ENCODE data around the gene FSTL5. TPM values are rescaled to one million over a fixed set of nuclear protein-coding genes. Genes with fewer than 3 reads are reported as not detected.

FSTL5 gene
- total RNA-seq, 3 donors from 2014 or later (not counting 1 experiment from before 2014, with no cell fraction given), result not detected

- TF ChIP-seq CTCF (IDR thresholded peaks at IDR 0.05), result no peak
- Mint-ChIP-seq H3K36me3 (no peaks in the 10 kb centered on the region), H3K9me3 (peaks cover 9 to 10% of the 10 kb centered on the region in 2 donors), H3K4me1 (no peaks in the 10 kb centered on the region), H3K27ac (no peak overlapping the region), H3K27me3 (ENCODE audit: low read depth in 2 of 2) (no peaks in the 10 kb centered on the region), H3K4me3 (no peak overlapping the region)
- H3K27ac ChIP-seq (ENCODE audit: low read length), result no peak overlapping the region
- H3K4me3 ChIP-seq (ENCODE audit: low read length), result no peak overlapping the region
- no peaks in the 10 kb centered on the region for H3K27me3 ChIP-seq (ENCODE audit: control insufficient read depth, insufficient read depth, low read length)
- no peaks in the 10 kb centered on the region for H3K4me1 ChIP-seq (ENCODE audit: control insufficient read depth, insufficient read depth, low read length)
- ATAC-seq, result no peak
- H3K9me3 ChIP-seq (ENCODE audit: control insufficient read depth, insufficient read depth, low read length), result peaks cover 6% of the 10 kb centered on the region
- intact Hi-C loops (cut with micrococcal nuclease), result no loop called here
- no peak for DNase-seq
- H3K36me3 ChIP-seq (ENCODE audit: control insufficient read depth, insufficient read depth, low read length), result no peaks in the 10 kb centered on the region
Measured at GRCh38 chr4:161601011-161601410, 562.8 kb downstream of the FSTL5 start.

GRCh38 chr4:161595230-161595771, 568.5 kb downstream of the FSTL5 start:
- intact Hi-C loops (cut with micrococcal nuclease), result no loop called here
- Mint-ChIP-seq H3K27ac (no peak overlapping the region), H3K4me1 (no peaks in the 10 kb centered on the region), H3K36me3 (peaks cover 6% of the 10 kb centered on the region), H3K4me3 (no peak overlapping the region), H3K27me3 (ENCODE audit: low read depth in 2 of 2) (no peaks in the 10 kb centered on the region), H3K9me3 (peaks cover 11 to 13% of the 10 kb centered on the region in 2 donors)
- no peaks in the 10 kb centered on the region for H3K27me3 ChIP-seq (ENCODE audit: control insufficient read depth, insufficient read depth, low read length)
- no peaks in the 10 kb centered on the region for H3K36me3 ChIP-seq (ENCODE audit: control insufficient read depth, insufficient read depth, low read length)
- no peak for TF ChIP-seq CTCF (IDR thresholded peaks at IDR 0.05)
- no peak for DNase-seq
- WGBS (ENCODE audit: insufficient coverage), result no CpG with 5 or more reads among the region's 2 CpGs
- no peaks in the 10 kb centered on the region for H3K4me1 ChIP-seq (ENCODE audit: control insufficient read depth, insufficient read depth, low read length)
- no peak overlapping the region for H3K4me3 ChIP-seq (ENCODE audit: low read length)
- no peak for ATAC-seq
- H3K27ac ChIP-seq (ENCODE audit: low read length), result no peak overlapping the region
- H3K9me3 ChIP-seq (ENCODE audit: control insufficient read depth, insufficient read depth, low read length), result peaks cover 3% of the 10 kb centered on the region

GRCh38 chr4:161585011-161585410, 578.8 kb downstream of the FSTL5 start:
- ATAC-seq (no peak), DNase-seq (no peak)
- no peak overlapping the region for H3K27ac Mint-ChIP-seq
- Histone ChIP-seq H3K4me3 (ENCODE audit: low read length) (no peak overlapping the region), H3K27ac (ENCODE audit: low read length) (no peak overlapping the region), H3K4me1 (ENCODE audit: control insufficient read depth, insufficient read depth, low read length) (no peaks in the 10 kb centered on the region), H3K27me3 (ENCODE audit: control insufficient read depth, insufficient read depth, low read length) (no peaks in the 10 kb centered on the region), H3K9me3 (ENCODE audit: control insufficient read depth, insufficient read depth, low read length) (no peaks in the 10 kb centered on the region), H3K36me3 (ENCODE audit: control insufficient read depth, insufficient read depth, low read length) (no peaks in the 10 kb centered on the region)
- H3K36me3 Mint-ChIP-seq, result peaks cover 10% of the 10 kb centered on the region
- H3K4me1 Mint-ChIP-seq, result no peaks in the 10 kb centered on the region
- TF ChIP-seq CTCF (IDR thresholded peaks at IDR 0.05), result no peak
- H3K9me3 Mint-ChIP-seq, result peaks cover 12 to 19% of the 10 kb centered on the region in 2 donors
- no peak overlapping the region for H3K4me3 Mint-ChIP-seq
- H3K27me3 Mint-ChIP-seq (ENCODE audit: low read depth in 2 of 2), result no peaks in the 10 kb centered on the region
- intact Hi-C loops (cut with micrococcal nuclease), result no loop called here
- WGBS (ENCODE audit: insufficient coverage), result 75% methylated on average over 6 of the region's 6 CpGs

- peaks cover 10% of the 10 kb centered on the region for H3K36me3 Mint-ChIP-seq
- no peak for ATAC-seq
- Histone ChIP-seq H3K4me1 (ENCODE audit: control insufficient read depth, insufficient read depth, low read length) (no peaks in the 10 kb centered on the region), H3K4me3 (ENCODE audit: low read length) (no peak overlapping the region), H3K36me3 (ENCODE audit: control insufficient read depth, insufficient read depth, low read length) (no peaks in the 10 kb centered on the region), H3K27ac (ENCODE audit: low read length) (no peak overlapping the region), H3K9me3 (ENCODE audit: control insufficient read depth, insufficient read depth, low read length) (no peaks in the 10 kb centered on the region), H3K27me3 (ENCODE audit: control insufficient read depth, insufficient read depth, low read length) (no peaks in the 10 kb centered on the region)
- H3K4me1 Mint-ChIP-seq, result no peaks in the 10 kb centered on the region
- no peaks in the 10 kb centered on the region for H3K27me3 Mint-ChIP-seq (ENCODE audit: low read depth in 2 of 2)
- no peak overlapping the region for H3K27ac Mint-ChIP-seq
- H3K4me3 Mint-ChIP-seq, result no peak overlapping the region
- intact Hi-C loops (cut with micrococcal nuclease), result no loop called here
- no peak for TF ChIP-seq CTCF (IDR thresholded peaks at IDR 0.05)
- no peak for DNase-seq
- peaks cover 10 to 15% of the 10 kb centered on the region in 2 donors for H3K9me3 Mint-ChIP-seq
Measured at GRCh38 chr4:161583549-161583948, 580.3 kb downstream of the FSTL5 start.
